Activated effector memory CD4-positive, alpha-beta T cell treated with anti-CD3 and anti-CD28 coated beads, Interleukin-2, amount 50 U/mL, for 16 hours (primary cell): ENCODE measurements around the gene QRFP.

Source experiments
- DNase-seq: peaks from one replicate; pipeline ENCODE4 v3.0.0-alpha.2; 2020

Gene QRFP

DNA sequence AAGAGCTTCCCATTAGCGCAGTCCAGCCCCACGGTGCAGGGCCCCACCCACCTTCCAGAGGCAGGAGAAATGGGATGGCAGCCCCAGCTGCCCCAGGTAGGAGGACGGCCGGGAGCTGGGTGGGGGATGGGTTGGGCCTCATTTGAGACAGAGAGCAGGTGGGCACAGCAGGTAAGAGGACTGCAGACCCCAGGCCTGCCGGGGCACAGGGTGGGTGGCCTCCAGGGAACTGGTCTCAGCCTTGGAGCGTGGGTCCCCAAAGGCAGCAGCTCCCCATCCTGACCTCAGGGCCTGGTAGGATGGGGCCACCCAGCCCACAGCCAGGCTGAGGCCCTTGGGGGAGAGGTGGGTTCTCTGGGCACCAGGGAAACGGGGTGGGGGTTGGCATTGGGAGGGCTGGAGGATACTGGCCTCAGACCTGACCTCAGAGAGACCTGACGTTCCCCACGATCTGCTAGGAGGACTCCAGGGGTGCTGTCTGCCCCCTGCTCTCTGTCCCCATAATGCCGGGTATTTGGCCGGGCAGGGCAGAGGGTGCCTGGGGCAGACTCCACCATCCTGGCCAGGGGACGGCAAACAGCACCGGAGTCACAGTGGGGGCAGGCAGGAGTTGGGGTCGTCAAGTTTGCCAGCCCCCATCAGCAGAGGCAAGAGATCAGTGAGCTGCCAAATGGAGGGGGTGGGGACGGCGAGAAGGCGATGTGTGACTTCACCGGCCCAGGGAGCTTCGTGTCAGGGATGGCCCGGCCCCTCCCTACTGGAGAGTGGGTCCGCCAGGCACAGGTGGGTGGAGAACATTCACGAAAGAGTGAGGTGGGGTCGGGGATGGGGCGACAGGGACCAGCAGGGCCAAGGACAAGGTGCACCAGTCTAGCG, 6.8 kb upstream of the QRFP start:
- no peak for DNase-seq

DNA sequence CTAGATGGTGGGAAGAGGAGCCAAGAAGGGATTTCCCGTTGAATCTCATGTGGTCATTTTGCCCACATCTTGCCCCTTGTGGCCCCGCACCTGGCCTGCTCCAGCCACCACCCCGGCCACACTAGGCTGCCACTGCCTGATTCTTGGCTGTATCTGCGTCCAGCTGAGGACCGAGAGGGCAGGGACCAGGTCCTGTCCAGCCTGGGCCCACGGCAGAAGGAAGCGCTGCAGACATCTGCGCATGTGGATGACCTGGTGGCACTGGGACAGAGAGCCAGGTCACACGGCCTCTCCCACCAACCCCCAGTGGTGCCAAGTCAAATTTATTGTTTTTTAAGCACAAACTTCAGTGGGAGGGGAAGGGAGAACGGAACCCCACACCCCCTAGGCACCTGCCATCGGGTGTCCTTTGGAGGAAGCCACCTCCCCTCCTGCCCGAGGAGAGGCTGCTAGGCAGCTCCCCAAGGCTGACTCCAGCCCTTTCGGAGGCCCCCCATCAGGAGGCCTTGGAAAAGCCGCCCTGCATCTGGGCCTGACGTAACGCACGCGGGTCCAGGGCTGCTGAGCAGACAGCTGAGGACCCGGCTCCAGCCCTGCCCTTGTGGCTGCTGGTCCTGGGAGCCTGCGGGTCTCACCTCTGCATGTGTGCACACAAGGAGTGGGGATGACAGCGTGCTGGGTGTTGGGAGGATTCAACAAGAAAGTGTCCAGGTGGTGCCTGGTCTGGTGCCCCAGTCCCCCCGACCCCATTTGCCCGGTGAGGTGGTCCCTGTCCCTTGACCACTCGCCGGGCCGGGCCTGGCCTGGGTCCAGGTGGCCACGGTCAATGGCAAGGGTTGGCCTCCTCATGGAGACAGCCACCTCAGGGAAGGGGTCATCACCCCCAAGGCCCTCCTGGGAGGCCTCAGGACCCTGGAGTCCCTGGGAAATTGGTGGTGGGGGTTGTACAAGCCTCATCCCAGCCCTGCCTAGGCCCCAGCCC, 5.9 kb upstream of the QRFP start:
- DNase-seq, result no peak

DNA sequence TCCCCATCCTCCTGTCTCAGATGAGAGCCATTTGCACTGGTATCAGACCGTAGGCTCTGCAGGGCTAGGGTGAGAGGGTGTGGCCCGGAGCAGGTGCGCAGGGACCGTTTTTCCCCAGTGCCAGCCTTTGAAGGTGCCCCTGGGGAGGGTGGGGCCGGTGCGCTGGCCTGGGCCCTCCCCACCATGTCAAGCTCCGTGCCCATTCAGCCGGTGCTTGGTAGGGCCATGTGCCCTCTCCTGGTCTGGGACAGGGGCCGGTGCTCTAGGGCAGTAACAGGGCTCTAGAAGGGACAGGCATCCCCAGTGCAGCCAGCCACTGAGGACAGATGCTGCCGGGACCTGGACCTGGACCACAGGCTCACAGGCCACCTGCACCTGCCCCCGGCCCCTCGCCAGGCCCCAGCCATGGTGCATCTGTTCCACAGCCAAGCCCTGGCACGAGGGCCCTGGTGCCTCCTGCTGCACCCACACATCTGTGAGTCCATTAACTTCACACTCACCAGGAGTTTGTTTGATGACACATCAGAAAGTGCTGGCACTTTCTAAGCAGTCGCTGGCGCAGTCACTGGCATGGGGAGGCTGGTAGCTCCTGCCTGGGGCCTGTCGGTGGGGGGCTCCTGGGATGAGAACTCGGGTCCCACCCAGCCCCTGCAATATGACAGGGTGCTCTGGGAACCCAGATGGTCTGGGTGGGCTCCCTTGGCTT, 5.0 kb upstream of the QRFP start:
- no peak for DNase-seq

DNA sequence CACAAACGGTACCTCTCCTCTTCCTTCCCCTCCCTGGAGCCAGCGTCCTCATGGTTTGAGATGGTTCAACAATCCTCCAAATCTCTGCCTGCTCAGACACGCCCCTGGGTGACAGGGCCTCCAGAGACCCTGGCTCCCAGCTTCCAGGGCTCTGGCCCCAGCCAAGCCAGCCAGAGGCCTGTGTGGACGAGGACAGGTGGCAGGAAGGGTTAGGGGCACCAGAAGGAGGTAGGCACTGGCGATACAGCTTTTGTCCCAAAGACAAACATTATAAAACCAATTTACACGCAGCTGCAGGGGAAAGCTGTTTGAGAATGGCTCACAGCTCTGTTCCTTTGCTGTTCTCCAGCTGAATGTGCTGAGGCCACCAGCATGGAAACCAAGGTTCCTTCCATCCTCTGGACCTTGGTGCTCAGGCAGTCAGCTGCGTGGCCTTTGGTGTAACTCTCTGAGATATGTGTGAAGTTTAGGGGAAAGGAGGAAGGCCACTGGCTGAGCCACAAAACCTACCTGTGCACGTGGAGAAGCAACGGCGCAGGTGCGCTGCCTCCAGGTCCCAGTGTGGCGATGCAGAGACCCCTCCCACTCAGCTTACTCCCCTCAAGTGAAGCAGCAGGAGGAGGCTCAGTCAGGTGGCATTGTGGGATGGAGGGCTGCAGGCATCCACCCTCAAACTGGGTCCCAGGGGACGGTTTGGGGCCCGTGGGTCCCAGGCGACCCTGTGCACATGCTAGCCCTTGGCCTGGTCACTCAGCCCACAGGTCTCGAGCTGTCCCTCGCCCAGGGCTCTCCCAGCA, 4.3 kb upstream of the QRFP start:
- no peak for DNase-seq

DNA sequence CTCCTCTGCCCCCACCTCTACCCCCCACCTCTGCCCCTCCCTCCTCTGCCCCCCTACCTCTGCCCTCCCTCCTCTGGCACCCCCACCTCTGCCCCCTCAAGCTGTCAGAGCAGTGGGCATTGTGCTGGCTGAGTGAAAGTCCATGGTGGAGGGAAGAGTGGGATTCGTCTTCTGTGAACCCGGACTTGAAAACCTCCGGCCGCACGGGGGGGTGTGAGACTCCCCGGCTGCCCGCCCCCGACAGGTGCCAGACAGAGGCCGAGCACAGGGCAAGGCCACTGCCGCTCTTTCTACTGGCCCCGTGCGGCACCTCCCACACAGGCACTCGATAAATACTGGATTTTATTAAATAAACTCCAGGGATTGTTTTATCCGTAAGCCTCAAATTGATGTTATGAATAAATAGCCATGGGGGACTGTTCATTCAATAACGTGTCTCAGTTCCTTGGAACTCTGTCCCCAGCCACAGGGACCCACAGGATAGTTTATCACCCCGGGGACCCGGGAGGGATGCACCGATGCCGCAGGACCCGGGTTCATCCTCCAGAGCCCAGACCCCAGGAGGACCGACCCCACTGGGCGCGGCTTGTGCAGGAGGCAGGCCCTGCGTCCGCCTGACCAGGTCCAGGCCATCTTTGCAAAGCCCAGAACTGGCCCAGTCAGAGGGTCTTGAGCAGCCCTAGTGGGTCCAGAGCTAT, 2.6 kb upstream of the QRFP start:
- no peak for DNase-seq

DNA sequence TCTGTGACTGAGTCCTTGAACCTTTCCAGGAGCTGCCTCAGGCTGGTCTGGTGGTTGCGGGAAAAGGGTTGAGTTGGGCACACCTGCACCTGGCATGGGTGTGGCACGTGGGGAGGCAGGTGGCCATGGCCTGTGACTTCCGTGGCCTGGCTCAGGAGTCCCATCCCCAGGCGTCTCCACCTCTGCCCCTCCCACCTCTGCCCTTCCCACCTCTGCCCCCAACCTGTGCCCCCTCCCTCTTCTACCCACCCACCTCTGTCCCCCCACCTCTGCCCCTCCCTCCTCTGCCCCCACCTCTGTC, 1.9 kb upstream of the QRFP start:
- no peak for DNase-seq

DNA sequence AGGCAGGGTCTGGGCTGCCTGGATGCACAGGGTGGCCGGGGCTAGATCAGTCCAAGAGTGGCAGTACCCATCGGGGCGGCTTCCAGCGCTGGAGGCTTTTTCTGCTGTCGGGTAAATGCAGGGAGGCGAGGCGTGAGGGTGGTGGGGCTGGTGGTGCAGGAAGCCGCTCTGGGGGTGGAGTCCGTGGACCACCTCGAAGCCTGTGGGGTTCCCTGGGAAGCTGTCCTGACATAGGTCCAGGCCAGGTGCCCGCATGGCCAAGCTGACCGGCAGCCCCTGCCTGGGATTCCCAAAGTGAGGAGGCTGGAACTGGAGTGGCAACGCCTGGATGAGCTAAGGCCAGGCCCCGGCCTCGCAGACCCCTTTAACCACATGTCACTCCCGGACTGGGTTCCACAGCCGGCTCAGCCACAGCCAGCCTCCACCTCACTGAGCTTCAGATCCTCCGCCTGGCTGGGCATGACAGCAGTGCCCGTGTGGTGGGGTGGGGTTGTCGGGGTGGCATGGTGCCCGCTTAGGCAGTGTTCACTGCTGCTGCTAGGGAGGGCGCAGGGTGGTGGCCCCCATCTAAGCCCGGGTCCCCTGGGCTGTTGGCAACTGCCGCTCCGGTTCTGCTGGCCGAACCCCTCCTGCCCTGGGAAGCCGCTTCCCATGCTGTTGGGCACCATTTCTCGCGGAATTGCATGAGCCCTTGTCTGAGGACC, 1.4 kb upstream of the QRFP start:
- DNase-seq, result no peak

DNA sequence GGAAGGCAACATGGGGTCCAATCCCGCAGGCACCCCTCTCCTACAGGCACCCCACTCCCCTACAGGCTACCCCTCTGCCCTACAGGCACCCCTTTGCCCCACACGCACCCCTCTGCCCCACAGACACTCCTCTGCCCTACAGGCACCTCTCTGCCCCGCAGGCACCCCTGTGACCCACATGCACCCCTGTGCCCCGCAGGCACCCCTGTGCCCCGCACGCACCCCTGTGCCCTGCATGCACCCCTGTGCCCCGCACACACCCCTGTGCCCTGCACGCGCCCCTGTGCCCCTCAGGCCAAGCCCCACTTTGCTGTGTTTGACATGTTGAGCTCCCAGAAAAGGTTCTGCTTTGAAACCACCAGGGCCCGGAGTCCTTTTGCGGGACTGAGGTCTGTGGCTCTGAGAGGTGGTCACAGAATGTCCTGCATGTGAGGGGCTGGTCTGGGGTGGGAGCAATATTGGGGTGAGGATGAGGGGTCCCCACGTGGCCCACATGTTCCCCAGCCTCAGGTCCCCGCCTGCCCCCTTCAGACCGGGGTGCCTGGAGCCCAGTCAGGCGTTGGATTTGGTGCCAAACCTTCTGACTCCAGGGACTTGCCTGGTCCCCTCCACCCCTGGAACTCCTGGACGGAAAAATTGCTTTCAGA, 616 bp upstream of the QRFP start:
- no peak for DNase-seq

DNA sequence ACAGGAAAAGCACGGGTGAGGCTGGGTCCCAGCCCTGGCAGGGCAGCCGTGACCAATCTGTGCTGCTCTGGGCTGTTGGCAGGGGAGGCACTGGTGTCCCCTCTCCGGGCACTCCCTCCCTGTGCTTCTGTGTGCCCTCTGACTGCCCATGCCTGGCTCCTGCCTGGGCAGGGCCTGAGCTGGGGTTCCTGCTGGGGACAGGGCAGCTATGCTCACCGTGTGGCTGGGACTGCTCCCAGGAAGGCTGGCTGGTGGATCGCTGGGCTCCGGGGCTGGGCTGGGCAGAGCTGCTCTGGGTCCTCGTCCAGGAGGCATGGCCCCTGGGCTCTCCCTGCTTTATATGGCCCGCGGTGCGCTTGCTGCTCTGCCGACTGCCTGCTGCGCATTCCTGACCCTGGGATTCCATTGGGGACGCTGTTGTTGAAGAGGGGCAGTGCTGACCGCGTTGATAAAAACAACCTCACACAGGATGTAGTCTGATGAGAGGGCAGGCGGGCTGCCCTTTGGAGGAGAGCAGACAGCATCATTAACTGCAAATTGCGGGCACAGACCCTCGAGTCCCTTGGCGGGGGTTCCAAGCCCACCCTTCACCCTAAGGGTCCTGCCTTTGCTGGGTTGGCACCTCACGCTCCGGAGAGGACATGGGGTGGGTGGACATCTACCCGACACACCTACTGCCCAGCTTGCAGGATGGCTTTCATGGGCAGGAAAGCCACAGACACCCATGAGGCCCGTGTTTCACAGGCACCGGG, 955 bp downstream of the QRFP start:
- no peak for DNase-seq

DNA sequence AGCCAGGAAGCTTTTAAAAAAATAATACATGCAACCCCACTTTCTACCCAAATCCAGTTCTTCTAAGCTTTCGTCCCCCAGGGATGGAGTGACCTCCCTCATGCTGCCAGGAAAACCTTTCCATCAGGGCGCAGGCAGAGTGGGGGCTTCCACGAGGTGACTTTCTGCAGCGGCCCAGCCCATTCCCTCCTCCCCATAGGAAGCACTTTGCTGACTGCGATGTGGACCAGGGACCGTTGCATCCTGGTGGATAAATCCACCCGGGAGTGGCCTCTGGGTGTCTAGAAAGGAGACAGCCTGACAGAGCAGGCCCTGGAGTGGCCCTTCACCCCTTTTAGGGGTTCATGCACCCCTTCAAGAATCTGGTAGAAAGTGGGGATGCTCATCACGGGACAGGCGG, 1.6 kb downstream of the QRFP start:
- no peak for DNase-seq

DNA sequence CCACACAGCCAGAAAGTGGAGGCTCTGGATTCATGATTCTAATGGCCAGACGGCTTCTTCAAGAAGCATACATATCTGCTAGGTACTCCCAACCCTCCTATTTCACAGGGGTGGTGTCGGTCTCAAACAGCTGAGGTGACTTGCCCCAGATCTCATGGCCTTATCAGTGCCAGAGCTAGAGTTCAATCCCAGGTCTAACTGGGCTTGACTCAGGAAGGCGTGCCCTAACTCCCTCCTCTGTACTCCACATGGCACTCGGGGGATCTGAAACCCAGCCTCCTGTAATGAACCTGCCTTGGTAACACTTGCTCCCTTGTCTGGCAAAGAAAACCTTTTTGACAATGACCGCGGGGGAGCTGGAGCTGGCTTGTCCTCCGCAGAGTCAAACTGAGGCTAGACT, 2.1 kb downstream of the QRFP start:
- no peak for DNase-seq

DNA sequence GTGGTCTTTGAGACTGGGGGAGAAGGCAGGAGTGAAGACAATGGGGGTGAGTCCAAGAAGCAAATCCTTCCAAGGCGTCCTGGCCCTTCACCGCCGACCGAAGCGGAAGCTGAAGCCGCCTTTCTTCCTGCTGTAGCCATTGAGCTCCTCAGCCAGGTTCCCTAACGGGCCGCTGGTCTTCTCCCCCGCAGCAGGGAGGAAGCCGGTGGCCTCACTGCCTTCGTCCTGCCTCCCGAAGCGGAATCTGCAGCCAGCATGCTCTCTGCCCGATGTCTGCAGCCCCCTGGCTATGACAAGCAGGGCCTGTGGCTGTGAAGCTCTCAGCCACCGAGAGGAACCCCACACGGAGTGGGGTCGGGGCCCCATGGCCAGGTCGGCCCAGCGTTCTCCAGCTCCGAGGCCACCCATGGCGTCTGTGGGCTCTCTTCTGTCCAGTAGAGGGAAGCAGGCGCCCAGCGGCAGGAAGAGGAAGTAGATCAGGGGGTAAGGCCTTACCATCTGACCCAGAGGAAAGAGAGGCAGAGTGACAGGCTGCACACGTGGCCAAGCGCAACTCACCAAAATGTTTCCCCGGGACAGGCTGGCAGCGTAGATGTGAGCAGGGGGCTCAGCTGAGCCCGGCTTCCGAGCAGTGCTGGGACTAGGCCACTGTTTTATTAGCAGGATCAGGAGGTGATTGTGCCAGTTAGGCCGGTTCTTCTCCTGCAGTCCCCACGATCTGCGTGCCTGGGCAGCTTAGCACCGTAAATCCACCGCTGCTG, 3.1 kb downstream of the QRFP start:
- DNase-seq, result no peak

DNA sequence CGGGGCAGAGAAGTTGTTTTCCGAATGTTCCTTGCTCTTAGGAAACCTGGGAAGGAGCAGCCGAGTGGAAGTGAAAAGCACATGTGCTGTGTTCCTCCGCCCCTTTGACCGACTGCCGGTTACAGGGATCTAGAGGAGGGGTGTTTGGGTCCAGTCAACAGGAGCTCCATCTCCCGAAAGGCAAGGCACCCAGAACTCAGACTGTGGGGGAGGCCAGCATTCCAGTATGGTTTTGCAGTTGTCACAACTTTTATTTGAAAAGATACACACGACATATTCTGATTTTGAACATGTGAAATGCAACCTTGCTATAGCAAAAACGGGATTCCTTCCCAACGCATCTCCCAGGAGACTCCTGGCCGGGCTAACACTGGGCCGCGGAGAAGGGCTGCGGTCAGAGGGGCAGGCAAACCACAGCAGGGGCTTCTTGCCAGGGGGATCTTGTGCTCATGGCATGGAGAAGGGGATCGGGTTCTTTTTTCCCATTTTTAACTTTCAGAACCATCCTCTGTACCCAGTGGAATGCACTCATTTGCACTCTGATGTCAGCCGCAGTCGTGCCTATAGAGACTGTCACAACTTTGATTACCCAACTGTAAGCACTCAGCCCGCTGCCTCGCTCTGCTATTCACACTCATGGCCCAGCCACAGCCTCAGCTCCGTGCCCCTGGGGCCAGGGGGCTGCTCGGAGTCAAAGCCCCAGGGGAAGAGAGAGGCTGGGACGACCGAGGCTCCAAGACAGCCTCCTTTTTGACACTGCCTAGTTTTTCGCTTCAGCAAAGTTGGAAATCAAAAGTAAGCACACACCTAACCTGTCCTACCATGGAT, 3.9 kb downstream of the QRFP start:
- DNase-seq, result no peak

DNA sequence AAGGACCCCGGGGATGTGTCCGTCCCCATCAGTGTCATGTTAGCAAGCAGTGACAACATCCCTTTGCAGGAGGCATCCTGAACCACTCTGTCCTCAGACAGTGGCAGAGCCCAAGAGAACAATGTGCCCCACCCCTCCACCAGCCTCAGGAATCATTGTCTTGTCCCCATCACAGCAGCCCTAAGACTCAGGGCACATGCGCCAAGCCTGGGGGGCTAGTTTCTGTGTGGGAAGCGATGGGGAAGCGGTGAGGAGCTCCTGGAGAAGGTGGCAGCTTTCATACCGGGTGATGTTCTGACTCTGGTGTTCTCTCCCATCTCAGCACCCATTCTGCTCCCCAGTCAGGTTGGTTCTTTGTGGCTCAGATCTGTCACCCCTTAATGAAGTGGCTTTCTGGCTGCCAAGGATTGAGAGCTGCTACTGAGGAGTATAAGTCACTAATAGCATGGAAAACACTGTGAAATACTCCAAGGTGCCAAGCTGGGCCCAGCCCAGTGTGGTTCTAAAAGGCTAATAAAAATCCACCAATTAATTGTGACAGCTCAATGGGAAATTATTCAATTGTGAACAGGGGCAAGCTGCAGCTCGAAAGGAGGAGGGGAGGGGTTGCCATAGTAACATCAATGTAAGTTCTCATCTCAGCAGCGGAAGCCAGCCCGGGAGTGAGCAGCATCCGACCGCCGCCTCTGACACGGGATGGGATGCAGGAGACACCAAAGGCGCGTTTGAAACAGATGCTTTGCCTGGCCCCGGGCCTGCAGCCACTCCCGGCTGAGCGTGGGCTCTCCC, 4.7 kb downstream of the QRFP start:
- no peak for DNase-seq

DNA sequence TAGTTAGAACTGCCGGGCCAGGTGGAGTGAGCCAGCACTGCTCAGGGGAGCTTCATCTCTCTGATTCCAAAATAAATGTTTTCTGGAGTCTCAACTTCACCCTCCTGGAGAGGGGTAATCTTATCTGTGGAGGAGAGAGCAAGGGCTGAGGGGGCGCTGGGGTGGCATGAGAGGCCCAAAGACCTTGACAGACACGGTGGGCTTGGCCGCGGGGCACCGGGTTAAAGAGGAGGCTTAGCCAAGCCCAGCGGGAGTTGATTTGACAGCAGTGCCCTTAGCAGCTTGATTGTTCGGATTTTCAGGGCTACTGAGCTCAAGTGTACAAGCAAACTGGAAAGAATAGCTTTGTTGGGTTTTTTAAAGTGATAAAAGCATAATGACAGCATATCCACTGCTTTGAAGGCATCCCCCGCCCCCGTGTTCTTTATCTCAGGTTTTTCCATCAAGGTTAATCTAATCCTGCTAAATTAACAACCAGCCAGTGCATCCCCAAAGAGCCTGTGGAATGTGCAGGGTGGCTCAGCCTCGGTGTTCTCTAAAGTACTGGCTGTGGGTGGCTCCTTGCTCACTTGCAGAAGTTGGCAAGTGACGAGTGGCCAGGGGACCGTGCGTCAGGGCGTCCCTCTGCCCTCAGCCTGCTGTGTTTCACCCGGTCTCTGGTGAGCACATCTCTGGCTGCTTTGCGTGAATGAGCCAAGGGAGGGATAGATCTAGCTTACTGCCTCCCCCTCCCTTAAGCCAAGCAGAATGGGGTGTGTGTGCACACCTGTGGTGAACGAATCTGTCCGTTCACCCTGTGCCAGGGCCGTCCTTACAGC, 5.5 kb downstream of the QRFP start:
- no peak for DNase-seq

DNA sequence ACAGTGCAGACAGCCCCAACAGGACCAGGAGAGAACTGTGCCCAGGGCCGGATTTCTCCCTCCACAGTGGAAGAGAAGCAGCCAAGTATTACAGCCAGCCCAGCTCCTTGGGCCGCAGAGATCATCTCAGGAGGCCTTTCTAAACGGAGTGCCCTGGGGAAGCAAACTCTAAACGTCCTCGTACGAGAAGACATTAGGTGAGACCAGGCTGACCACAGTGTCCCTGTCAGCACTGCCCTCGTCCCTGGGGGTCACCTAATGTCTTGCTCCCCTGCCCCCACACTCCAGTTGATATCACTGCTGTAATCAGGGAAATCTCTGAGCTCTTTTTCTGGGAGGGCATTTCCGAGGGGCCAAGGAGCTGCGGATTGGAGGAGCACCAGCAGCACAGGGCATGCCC, 6.5 kb downstream of the QRFP start:
- DNase-seq, result no peak
